LHCN-M2 (cell line): ENCODE measurements around the gene RIOX2. TPM values are rescaled to one million over a fixed set of nuclear protein-coding genes. Genes with fewer than 3 reads are reported as not detected.
"Not testable (repeated sequence)": the region's sequence is repeated elsewhere in the genome, so short reads cannot be mapped to it uniquely, and the experiment has no call there.

ENCODE experiments used
- DNase-seq: peaks from one replicate; pipeline ENCODE4 v3.0.0-alpha.2; 2012; ENCODE audit warnings: low read depth
- polyA plus RNA-seq: library from polyadenylated mRNA; unstranded; fragments of >200 nt; gene quantifications from one replicate; pipeline ENCODE4 v1.2.1, GENCODE V29; 2012; ENCODE audit warnings: missing spikeins
- total RNA-seq: library from RNA; depleted of rRNA; stranded (reverse); fragments of >200 nt; gene quantifications from 2 replicates; pipeline ENCODE4 v1.2.3, GENCODE V29; 2014; rRNA removed

Gene RIOX2
- total RNA-seq: 26.5 and 28.5 TPM in 2 replicates
- 13.6 TPM for polyA plus RNA-seq

DNA sequence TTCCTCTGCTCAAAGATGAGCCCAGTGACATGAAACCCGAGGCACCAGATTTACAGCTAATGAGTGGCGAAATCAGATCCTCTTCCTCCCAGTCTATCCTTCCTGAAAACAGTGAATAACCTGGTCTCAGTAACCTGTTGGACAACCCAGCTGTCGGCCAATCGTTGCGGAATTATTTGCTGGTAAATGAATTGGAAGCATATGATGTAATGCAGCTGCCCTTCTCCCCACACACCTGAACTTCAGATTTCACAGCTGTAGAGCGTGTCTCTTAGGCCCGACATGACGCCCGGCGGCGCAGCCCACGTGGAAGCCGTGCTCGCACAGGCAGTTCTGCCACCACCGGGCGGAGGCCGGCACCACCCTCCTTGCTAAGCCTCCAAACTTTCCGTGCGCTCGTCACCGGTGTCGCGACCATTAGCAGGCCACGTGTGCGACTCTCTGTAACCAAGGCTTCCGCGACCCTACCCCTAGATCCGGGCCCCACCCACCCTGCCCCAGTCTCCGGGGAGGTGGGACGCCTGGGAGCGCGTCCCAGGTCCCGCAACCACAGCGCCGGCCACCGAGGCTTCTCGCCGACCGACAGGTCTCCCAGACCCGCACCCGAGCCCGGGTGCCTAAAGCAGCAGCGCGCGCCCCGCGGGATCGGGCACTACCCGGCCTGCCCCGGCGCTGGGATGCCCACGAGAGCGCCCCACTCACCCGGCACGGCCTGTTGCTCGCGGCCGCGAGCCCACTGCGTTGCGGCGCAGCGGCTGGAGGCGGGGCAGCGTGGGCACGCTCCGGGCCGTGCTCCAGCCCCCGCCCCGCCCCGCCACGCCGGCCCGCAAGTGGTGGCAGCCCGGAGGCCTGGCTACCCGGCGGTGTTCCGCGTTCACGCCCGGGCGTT is at the start of gene RIOX2:
Gene RIOX2 (minus strand): TSS at position 753 of the 889 bp plus-strand sequence. CDS start 4,838 bp downstream, outside the sequence.
- peak; percentile 63 for DNase-seq

DNA sequence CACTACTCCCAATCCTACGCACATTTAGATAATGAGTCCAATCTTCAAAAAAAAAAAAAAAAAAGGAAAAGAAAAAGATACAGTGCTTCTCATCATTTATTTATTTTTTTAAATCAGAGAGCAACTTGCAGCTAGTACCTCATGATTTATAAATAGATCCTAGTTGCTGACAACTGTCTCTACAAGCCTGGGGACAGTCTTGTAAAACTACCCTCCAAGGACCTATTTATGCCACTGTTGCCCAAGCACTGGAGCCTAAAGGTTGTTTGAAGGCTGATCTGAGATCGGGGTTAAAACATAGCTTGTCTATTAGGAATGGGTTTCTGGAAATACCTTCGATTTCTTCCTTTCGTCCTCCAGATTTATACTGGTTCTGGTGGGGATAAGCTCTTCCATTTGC is 48.2 kb upstream of the RIOX2 start:
- DNase-seq: no peak

DNA sequence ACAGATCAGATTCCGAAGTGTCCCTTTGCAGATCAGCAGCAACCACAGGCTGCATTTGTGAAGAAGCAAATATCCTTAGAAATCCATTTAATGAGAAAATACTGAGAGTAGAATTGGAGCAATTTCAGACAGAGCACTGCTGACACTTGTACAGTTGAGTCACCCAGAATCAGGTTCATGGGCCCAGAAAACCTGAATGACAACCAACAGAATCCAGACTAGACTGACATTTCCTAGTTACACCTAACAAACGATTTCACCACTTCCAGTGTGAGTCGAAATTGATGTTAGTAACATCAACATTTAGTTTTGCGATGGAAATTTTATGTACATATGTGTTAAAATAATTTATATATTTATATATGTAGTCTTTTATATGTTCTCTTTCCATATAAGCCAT is 46.1 kb upstream of the RIOX2 start:
- DNase-seq: no peak

DNA sequence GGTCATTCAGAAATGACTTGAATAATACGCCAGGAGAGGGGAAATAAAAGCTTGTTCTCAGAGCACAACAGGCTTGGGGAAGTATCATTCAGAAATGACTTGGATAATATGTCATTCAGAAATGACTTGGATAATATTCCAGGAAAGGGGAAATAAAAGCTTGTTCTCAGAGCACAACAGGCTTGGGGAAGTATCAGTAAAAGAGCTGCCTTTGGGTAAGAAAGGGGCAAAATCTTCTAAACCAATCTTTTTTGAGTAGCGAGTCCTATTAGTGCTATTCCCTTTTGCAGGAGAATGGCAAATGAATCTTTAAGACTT is 42.0 kb upstream of the RIOX2 start:
- DNase-seq: no peak

DNA sequence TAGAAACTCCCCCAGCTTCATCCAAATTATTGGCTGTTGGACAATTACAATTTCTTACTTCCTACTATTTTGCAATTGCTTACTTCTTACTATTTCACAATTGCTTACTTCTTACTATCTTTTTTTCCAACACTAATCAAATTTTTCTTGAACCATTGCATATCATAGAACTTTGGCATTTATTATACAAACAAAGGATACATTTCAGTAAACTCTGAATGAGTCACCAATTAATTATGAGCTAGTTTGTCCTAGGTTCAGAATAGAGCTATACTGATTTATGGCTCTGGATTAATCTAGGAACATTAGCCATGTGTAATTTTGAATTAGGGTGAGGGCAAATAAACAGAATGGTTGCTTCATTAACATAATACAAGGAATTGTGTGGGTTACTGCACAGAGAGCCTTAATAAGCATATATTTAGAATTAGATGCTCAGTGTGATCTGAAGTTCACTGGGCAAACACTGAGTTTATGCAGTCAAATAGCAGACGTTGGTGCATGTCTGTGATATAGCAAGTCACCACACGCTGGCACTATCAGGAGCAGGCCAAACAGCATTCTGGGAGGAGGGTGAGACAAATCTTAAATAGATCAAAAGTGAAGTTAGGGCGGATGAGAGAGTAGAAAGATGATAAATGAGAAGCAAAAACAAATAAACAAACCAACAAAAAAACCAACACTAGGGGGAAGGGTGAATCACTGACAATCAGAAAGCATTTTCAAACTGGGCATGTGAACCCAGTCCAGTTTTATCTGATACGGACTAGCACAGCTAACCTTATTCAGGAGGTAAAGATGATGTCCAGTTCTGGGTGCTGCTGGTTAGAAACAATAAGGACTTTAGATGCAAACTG is 41.4 kb upstream of the RIOX2 start:
- DNase-seq: peak; percentile 2

DNA sequence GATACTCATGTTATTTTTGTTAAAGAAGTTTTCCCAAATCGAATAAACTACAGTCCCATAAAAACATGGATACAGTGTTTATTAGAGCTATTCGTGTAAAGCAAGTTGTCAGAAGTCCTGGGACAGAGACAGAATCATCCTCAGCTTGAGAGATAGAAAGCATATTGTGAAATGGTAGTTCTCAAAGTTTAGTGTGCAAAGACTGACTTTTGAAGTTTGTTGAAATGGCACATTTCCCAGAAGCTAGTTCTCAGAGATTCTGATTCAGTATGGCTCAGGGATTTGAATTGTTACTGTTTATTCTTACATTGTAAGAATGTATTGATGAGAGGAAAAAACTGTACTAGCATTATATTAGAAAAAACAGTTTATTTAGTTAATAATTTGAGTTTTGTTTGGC is 40.7 kb upstream of the RIOX2 start:
- peak; percentile 4 for DNase-seq

DNA sequence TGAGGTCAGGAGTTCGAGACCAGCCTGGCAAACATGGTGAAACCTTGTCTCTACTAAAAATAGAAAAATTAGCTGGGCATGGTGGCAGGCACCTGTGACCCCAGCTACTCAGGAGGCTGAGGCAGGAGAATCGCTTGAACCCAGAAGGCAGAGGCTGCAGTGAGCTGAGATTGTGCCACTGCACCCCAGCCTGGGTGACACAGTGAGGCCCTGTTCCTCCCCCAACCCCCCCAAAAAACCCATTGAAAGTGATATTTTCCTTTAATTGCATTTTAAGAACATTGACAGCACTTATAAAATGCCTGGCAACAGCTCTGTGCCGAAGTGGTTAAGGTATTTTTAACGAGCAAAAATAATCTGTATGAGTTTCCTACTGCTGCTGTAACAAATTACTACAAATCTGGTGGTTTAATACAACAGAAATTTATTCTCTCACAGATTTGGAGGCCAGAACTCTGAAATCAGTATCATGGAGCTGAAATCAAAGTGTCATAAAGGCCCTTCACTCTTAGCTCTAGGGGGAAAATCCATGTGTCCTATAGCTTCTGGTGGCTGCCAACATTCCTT is 38.7 kb upstream of the RIOX2 start:
- not testable (repeated sequence) for DNase-seq

DNA sequence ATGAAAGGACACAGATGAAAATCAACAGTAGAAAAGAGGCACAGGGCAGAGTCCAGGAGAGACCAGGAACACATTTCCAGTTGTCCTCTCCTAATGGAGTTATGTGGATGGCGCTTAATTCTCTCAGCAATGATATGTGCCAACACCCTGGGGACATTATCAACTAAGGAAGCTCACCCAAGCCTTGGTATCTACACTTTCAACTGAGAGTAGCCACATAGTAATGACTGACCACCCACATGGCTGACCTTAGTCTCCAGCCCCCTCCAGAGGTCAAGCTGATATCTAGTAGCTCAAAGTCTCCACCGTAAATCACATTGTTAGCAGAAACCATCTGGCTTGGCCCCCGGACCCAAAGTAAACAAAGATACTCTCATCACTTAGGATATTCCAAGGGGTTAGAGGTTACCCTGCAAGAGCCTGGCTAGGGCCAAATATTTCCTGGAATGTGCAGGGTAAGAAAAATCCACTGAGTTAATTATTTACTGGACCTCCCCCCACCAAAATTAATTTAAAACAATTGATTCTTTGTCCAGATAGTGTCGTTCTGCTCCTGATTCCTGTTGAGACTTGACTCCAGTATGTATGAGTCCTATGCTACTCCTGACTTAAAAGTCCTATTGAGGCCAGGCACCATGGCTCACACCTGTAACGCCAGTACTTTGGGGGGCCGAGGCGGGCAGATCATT is 38.1 kb upstream of the RIOX2 start:
- no peak for DNase-seq

DNA sequence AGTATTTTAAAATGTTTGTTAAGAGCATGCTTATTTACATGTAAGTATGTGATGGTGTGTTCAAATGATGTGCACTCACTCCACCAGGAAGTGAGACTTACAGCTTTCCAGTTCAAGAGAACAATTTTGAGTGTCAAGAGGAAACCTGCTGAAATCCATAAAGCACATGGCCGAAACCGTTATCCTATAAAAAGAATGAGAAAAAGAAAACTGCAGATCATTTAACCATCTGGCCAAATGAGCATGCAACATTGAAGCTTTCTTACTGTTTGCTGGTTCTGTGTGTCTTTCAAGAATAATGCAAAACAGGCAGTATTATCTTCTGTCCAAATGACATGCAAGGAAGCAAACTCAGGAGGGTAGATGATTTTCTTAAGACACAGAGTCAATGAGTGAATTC is 36.6 kb upstream of the RIOX2 start:
- DNase-seq: no peak

DNA sequence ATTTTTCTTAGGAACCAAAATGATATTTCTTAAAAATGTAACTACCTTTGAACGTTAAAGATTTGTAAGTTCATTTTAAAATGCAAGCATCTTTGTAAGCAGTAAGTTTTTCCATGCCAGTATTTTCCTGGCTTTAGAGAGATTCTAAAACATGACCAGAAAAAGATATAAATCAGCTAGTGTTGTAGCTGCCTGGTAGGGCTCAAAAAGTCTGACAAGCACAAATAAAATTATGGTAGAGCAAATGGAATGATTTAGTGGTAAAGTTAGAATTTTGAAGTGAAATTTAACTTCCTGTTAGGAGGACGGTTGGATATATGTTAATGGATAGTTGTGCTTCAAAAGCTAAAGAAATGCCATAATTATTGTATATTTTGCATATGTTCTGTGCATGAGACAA is 33.2 kb upstream of the RIOX2 start:
- DNase-seq: no peak

DNA sequence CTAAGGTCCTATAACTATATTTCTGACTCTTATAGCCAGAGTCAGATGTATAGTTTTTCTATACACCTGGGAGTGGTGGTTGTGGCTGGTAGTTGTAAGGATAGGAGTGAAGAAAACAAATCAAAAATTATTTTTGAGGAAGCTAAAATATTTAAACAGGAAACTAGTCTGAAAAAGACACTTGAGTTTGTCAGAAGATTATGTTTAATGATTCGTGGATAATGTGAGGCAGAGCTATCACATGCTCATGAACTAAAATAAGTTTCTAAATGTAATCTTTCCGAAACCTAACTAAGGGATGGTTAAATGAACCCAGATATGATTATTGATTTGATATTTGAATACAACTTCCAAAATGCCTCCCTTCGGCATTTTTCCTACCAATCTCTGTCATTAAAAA is 32.5 kb upstream of the RIOX2 start:
- DNase-seq: no peak

DNA sequence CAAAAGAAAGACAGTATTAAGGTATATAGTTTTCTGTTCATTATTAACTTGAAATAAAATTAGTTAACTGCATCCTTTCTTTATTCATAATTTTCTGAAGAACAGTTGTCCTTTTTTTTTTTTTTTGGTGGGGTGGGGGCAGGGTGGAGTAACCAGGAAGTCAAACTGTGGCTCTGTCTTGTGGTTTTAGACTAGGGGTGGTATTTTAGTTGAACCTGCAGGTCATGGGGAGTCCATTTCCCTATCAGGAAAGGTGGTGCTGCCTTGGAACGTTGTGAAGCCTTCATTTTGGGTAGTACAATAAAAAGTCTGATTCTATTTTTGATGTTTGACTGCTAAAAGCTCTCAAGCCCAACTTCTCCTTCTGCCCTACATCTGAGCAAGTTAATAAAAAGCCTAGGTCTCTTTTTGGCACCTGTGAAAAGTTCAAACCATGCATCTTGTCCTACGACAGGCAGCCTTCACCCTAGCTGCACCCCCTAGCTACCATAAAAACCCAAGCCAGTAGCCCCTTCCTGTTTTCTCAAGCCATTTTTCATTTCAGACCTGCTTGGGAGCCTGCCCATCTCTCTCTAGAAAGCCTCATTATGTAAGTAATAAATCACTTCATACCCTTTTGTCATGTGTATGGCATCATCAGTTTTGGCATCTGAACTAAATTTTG is 31.2 kb upstream of the RIOX2 start:
- DNase-seq: no peak

DNA sequence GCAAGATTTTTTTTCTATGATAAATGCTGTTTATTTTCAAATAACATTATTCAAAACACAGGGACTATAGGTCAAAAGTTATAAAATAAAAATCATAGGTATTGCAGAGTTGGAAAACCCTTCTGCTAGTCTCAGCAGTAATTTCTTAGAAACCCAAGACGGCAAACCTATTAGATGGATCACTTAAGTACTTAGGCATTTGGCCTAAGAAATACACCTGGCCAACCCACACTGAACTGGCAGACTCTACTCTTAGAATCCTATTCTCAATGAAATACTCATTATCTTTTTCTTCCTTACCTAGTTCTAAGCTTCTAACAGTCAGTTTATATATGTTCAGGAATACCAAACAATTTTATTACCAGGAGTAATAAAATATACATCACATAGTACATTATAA is 30.5 kb upstream of the RIOX2 start:
- no peak for DNase-seq

DNA sequence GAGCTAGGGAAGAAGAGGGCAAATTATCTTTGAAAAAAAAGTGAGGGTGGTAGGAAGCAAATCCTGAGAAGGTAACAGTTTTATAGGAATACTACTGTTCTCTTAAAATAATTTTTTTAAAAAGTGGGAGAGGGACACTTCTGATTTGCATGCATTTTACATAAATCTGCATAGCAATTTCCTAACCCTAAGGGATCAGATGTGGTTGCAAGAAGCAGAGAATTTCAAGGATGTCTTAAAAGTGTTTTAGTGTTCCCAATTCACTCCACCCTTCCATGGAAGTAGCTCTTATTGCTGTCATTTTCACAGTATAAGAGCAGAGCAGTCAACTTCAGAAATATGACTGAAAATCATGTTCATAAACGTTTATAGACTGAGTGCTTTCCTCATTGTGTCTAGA is 27.8 kb upstream of the RIOX2 start:
- no peak for DNase-seq

DNA sequence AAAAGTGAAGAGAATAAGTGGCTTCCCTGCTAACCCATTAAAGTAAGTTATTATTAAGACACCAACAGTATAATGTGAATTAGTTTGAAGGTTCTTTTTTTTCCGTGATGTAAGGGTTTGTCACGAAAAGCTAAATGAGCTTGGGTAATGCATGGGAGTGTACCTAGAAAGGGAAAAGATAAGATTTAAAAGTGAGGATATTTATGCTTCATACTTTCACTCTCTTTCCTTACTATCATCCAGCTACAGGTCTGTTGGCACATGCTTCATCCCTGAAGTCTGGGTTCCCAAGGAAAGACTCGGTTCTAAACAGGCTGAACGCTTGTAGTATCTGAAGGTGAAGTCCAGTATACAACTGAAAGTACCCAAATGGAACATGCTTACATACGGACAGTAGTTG is 26.9 kb upstream of the RIOX2 start:
- no peak for DNase-seq

DNA sequence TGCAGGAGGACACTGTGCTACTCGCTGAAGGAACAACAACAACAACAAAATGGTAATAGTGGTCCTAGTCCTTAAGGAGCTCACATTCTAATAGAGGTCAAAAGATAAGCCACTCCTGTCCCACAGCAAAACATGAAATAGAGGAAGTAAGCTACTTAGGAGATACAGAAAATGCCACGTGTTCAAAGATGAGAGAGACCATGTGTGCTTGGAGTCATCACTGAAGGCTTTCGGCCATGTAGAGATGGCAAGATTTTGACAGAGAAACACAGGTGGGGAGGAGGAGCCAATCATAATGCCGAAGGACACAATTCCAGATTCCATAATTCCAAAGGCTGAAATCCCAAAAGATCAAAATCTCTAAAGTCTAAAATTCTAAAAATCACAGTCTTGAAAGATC is 24.8 kb upstream of the RIOX2 start:
- peak; percentile 5 for DNase-seq

DNA sequence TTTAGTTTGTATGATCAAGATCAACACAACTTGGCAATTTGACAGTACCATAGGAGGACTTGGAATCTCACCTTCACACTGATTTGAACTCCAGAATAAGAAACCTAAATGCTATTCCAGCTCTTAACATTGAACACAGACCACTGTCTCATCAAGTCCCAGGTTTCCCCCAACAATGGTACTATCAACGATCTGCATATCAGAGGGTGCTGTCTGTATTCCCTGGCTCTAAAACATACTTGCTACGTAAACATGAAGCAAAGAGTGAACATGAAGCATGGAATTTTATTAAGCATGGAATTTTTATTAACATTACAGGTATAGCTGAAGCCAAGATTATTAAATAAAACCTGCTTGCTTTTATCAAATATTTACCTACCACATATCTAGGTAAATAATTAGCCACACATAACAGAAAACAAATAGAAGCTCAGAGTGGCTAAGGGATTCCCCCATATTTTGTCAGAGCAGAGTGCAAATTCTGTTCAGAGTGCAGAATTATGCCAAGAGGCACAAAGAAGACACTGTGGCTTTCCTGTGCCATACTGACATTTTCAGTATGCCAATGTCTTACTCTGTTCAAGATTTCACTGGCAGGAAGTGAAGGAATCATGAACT is 22.2 kb upstream of the RIOX2 start:
- DNase-seq: no peak

DNA sequence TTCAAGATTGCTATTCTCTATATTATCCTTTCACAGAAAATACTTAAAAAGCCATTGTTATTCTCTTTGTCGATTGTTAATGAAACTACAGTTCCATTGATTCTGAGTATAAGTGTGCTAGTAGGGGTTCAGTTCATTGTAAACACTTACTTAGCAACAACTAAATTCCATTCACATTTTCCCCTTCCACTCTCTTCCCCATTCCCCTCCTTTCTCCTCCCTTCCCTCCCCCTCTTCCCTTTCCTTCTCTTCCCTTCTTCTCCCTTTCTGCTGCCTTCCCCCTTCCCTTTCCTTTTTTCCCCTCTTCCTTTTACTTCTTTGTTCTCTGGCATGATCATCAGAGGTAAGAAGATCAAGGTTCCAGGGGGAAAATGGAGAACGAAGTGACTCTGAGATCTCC is 21.3 kb upstream of the RIOX2 start:
- DNase-seq: no peak

DNA sequence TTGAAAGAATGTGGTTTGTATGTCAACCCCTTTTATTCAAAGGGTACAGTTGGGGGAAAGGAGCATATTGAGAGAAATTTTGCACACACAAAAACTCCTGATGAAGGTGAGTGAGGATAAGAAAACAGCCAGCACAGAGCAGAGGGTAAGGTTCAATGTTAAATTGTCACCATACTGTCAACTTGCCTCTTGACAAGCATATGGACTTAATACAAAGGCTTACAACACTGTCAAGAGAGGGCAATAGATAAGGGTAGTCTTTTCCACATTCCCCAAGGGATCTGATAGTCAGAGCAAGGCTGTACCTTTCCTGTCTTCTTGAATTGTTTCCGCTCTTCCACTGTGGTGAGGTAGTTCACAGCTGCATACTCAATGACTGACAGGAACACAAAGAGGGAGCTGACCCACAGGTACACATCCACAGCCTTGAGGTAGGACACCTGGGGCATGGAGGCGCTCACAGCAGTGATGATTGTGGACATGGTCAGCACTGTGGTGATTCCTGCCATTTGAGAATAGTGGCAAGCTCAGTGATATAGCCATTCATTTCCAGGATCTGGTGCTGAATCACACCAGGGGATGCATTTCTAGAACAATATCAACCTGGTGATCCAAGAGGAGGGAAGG is 20.4 kb upstream of the RIOX2 start:
- no peak for DNase-seq

DNA sequence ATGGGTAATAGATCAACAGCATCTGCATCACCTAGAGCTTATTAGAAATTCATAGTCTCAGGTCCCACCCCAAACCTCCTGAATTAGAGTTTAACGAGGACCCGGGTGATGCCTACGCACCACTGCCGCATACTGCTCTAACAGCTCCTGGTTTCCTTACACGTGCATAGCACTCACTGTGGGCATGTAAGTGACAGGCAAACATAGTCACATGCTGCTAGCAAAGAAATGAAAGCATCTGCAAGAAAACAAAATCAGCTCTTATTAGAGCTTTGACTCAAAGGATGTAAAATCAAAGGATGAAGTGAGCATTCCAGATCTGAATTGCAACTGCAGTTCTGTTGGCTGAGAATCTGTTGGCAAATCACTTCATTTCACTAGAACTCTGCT is 19.1 kb upstream of the RIOX2 start:
- no peak for DNase-seq
